Keratinocyte (primary cell): ENCODE results near the gene LUC7L3. TPM values are rescaled to one million over a fixed set of nuclear protein-coding genes. Genes with fewer than 3 reads are reported as not detected.

Experiments
- DNase-seq: peaks from one replicate; pipeline ENCODE4 v3.0.0-alpha.2; 2011; ENCODE audit warnings: low read depth, missing footprints, low spot score
- FAIRE-seq: peaks from 2 replicates; lab custom pipeline; 2011; peaks lifted over from hg19 to GRCh38; lab: Jason Lieb, UNC
- H2AFZ ChIP-seq: 2 replicates; pipeline ENCODE4 v1.6.0; 2012; ENCODE audit warnings: low read length, control low read depth, inconsistent platforms; ENCODE audit not compliant: control insufficient read depth
- H3K27ac ChIP-seq: 2 replicates; pipeline ENCODE4 v1.5.1; 2011; ENCODE audit warnings: low read length; ENCODE audit not compliant: control insufficient read depth, insufficient read depth
- H3K27me3 ChIP-seq: 3 replicates; pipeline ENCODE4 v1.6.0; 2011; ENCODE audit warnings: low read length; ENCODE audit not compliant: control insufficient read depth, insufficient read depth; ENCODE audit errors: extremely low read depth
- H3K36me3 ChIP-seq, 2 experiments: 2 replicates in 1 of 2; 3 replicates in 1 of 2; pipeline ENCODE4 v1.5.1; 2011; ENCODE audit warnings: low read length in 2 of 2, mild to moderate bottlenecking in 1 of 2; ENCODE audit not compliant: control insufficient read depth in 2 of 2, insufficient read depth in 2 of 2; ENCODE audit errors: extremely low read depth in 1 of 2
- H3K4me1 ChIP-seq: 3 replicates; pipeline ENCODE4 v1.5.1; 2011; ENCODE audit warnings: low read length; ENCODE audit not compliant: control insufficient read depth, insufficient read depth; ENCODE audit errors: extremely low read depth
- H3K4me2 ChIP-seq: 3 replicates; pipeline ENCODE4 v1.6.0; 2011; ENCODE audit warnings: low read depth, low read length; ENCODE audit not compliant: control insufficient read depth, insufficient read depth; ENCODE audit errors: extremely low read depth
- H3K4me3 ChIP-seq, 3 experiments: fragments of 200-600 bp in 1 of 3; sonication (generic) in 1 of 3; 2 replicates in 2 of 3; 3 replicates in 1 of 3; pipeline ENCODE4 v1.5.1; 2011 to 2016; ENCODE audit warnings: low read length in 3 of 3, mild to moderate bottlenecking in 3 of 3, control low read depth in 2 of 3, inconsistent platforms in 1 of 3, low read depth in 1 of 3, mixed read lengths in 1 of 3, mixed run types in 1 of 3, moderate library complexity in 1 of 3; ENCODE audit not compliant: control insufficient read depth in 2 of 3, insufficient read depth in 2 of 3; ENCODE audit errors: extremely low read depth in 1 of 3
- H3K79me2 ChIP-seq: 2 replicates; pipeline ENCODE4 v1.6.0; 2012; ENCODE audit warnings: low read length; ENCODE audit not compliant: control insufficient read depth, insufficient read depth
- H3K9ac ChIP-seq: 3 replicates; pipeline ENCODE4 v1.6.0; 2011; ENCODE audit warnings: low read length; ENCODE audit not compliant: control insufficient read depth, insufficient read depth; ENCODE audit errors: extremely low read depth
- H3K9me1 ChIP-seq: 3 replicates; pipeline ENCODE4 v1.6.0; 2011; ENCODE audit warnings: low read length; ENCODE audit not compliant: control insufficient read depth, insufficient read depth; ENCODE audit errors: extremely low read depth
- H3K9me3 ChIP-seq: 2 replicates; pipeline ENCODE4 v1.5.1; 2012; ENCODE audit warnings: low read depth, low read length; ENCODE audit not compliant: control insufficient read depth
- H4K20me1 ChIP-seq: 3 replicates; pipeline ENCODE4 v1.6.0; 2011; ENCODE audit warnings: low read length; ENCODE audit not compliant: control insufficient read depth, insufficient read depth; ENCODE audit errors: extremely low read depth
- EZH2 ChIP-seq: IDR thresholded peaks from one replicate; pipeline ENCODE4 v1.6.1; 2012; ENCODE audit warnings: inconsistent platforms, mild to moderate bottlenecking, low read length, moderate library complexity
- dilution Hi-C: fragments of 300-500 bp; cut with MboI; formaldehyde crosslinking; loops from one replicate; pipeline ENCODE4 v1.7.0; 2020; ENCODE audit warnings: low sequenced_read_pairs; ENCODE audit not compliant: extremely low pct_ligation_motif_present
- polyA plus RNA-seq, 5 experiments: library from polyadenylated mRNA; depleted of rRNA in 3 of 5; stranded (reverse) in 3 of 5; stranded (forward) in 1 of 5; unstranded in 1 of 5; fragments of >200 nt; gene quantifications; 1 replicate in 1 of 5; 2 replicates in 3 of 5; 3 replicates in 1 of 5; pipeline versions ENCODE4 v1.2.1 to v1.2.3, GENCODE V29; 2011 to 2012; ENCODE audit warnings: missing spikeins in 2 of 5, low read depth in 1 of 5, low replicate concordance in 1 of 5
- TF ChIP-seq, protein P1 (sequence below), 3 experiments: IDR thresholded peaks in 1 of 3; conservative IDR thresholded peaks in 1 of 3; optimal IDR thresholded peaks in 1 of 3; 2 replicates in 2 of 3; 3 replicates in 1 of 3; pipeline versions ENCODE3 to v1.5.1; 2011; ENCODE audit warnings: low read length in 3 of 3, mild to moderate bottlenecking in 3 of 3, moderate library complexity in 2 of 3, control low read depth in 1 of 3, inconsistent platforms in 1 of 3; ENCODE audit not compliant: insufficient read depth in 2 of 3; ENCODE audit errors: extremely low read depth in 1 of 3

LUC7L3 gene
- polyA plus RNA-seq, 1 donor (not counting 4 experiments of a cell fraction or from before 2014, with no cell fraction given), result 92.4 TPM

DNA sequence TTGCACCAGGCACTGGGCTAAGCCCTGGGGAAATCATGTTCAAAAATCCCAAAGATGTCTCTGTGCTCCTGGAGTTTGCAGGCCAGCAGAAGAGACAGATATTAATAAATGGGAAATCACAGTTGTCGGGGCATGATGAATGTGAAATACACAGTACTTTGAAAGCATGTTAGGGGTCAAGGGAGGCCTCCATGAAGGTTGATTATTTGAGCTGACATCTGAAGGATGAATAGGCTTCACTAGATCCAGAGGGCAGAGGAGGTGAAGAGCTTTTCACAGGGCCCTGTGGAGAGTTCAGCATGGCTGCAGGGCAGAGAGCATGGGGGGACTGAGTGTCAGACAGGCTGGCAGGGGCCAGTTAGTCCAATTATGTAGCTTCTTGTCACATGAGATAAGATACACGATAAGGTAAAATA lies 45.3 kb downstream of the LUC7L3 start:
- no peak overlapping the region for H3K27ac ChIP-seq

DNA sequence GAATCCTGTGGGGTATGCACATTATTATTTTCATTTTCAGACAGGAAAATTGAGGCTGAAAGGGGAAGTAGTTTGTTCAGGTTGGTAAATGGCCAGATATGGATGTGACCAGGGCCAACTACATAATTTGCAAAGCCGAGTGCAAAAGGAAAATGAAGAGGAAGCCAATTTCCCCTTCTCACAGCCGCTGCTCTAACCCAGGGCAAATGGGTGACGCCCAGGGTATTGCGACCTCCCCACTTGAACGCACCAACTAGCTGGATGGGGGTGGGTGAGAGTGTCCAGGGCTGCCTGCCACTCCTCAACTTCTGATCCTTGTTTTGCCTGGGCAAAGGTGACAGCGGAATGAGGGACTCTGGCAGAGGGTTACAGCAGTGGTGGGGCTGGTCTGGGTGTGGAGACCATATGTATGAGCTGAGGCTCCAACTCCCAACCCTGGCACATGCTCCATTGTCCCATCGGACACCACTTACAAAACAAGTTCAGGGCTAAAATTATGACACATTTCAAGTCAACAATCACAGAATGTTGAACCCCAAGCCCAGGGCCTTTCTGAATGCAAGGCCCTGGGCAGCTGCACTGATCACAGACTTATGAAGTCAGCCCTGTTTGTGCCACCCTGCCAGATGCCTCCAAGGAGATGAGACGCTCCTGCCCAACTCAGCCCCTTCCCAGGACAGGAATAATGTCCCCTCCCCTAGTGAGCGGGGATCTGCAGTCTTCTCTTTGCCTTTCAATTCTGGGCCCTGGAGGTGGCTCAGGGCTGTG lies 46.2 kb downstream of the LUC7L3 start:
- Histone ChIP-seq H3K36me3 (no peaks in the 10 kb centered on the region), H2AFZ (peak overlapping the region; percentile 20), H3K4me2 (no peak overlapping the region), H3K9ac (no peak overlapping the region), H3K9me3 (no peaks in the 10 kb centered on the region), H3K4me3 (no peak overlapping the region), H4K20me1 (no peaks in the 10 kb centered on the region), H3K9me1 (no peaks in the 10 kb centered on the region), H3K27ac (no peak overlapping the region), H3K79me2 (no peaks in the 10 kb centered on the region), H3K4me1 (peaks cover 22% of the 10 kb centered on the region), H3K27me3 (no peaks in the 10 kb centered on the region)
- dilution Hi-C loops, result no loop called here
- no peak for DNase-seq
- no peak for TF ChIP-seq EZH2
- TF ChIP-seq, protein P1, sequence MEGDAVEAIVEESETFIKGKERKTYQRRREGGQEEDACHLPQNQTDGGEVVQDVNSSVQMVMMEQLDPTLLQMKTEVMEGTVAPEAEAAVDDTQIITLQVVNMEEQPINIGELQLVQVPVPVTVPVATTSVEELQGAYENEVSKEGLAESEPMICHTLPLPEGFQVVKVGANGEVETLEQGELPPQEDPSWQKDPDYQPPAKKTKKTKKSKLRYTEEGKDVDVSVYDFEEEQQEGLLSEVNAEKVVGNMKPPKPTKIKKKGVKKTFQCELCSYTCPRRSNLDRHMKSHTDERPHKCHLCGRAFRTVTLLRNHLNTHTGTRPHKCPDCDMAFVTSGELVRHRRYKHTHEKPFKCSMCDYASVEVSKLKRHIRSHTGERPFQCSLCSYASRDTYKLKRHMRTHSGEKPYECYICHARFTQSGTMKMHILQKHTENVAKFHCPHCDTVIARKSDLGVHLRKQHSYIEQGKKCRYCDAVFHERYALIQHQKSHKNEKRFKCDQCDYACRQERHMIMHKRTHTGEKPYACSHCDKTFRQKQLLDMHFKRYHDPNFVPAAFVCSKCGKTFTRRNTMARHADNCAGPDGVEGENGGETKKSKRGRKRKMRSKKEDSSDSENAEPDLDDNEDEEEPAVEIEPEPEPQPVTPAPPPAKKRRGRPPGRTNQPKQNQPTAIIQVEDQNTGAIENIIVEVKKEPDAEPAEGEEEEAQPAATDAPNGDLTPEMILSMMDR (optimal IDR thresholded peaks at IDR 0.05 in 1 of 3, IDR thresholded peaks at IDR 0.05 in 1 of 3, conservative IDR thresholded peaks at IDR 0.05 in 1 of 3; ENCODE audit: extremely low read depth in 1 of 3, insufficient read depth in 2 of 3, low read length in 3 of 3), result no peak
- no peak for FAIRE-seq

More for the DNA sequence above, 45.3 kb downstream of the LUC7L3 start:
- no peak overlapping the region for H3K4me2 ChIP-seq
- H3K9me3 ChIP-seq, result no peaks in the 10 kb centered on the region
- no peak for DNase-seq
- no peaks in the 10 kb centered on the region for H3K36me3 ChIP-seq
- no peaks in the 10 kb centered on the region for H3K79me2 ChIP-seq
- TF ChIP-seq, protein P1 (optimal IDR thresholded peaks at IDR 0.05 in 1 of 3, IDR thresholded peaks at IDR 0.05 in 1 of 3, conservative IDR thresholded peaks at IDR 0.05 in 1 of 3; ENCODE audit: extremely low read depth in 1 of 3, insufficient read depth in 2 of 3, low read length in 3 of 3), result no peak
- no peak for TF ChIP-seq EZH2
- peaks cover 22% of the 10 kb centered on the region for H3K4me1 ChIP-seq
- H3K4me3 ChIP-seq, result no peak overlapping the region
- no peak for FAIRE-seq
- no peaks in the 10 kb centered on the region for H3K9me1 ChIP-seq
- H2AFZ ChIP-seq, result no peak overlapping the region
- dilution Hi-C loops, result no loop called here
- no peak overlapping the region for H3K9ac ChIP-seq
- no peaks in the 10 kb centered on the region for H4K20me1 ChIP-seq
- H3K27me3 ChIP-seq, result no peaks in the 10 kb centered on the region
